Measurements from ENCODE around the gene EFNA4.

The EFNA4 gene

GRCh38 chr1:155050560-155051341 is 12.8 kb upstream of the EFNA4 start, which contains the start of gene ADAM15 (continued):
- no peak for TF ChIP-seq ZNF792 (tag by site-specific recombination; IDR thresholded peaks at IDR 0.05)
- no peak for TF ChIP-seq ZNF548 (tag by site-specific recombination; IDR thresholded peaks at IDR 0.05)
- TF ChIP-seq, protein P1, sequence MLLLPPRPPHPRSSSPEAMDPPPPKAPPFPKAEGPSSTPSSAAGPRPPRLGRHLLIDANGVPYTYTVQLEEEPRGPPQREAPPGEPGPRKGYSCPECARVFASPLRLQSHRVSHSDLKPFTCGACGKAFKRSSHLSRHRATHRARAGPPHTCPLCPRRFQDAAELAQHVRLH (tag by site-specific recombination; IDR thresholded peaks at IDR 0.05) = peak; percentile 99
- peak; percentile 72 for TF ChIP-seq PATZ1 (tag by site-specific recombination; IDR thresholded peaks at IDR 0.05)
- no peak for TF ChIP-seq ZNF138 (tag by site-specific recombination; IDR thresholded peaks at IDR 0.05; ENCODE audit: borderline replicate concordance)
- TF ChIP-seq ZNF433 (tag by site-specific recombination; IDR thresholded peaks at IDR 0.05; ENCODE audit: low read depth) = no peak
- TF ChIP-seq ZBTB7A (tag by site-specific recombination; IDR thresholded peaks at IDR 0.05; ENCODE audit: low read depth) = peak; percentile 75
- TF ChIP-seq ZNF157 (tag by site-specific recombination; IDR thresholded peaks at IDR 0.05) = no peak
- peak; percentile 87 for TF ChIP-seq SP2 (tag by site-specific recombination; IDR thresholded peaks at IDR 0.05)
- no peak for TF ChIP-seq GFI1B (tag by site-specific recombination; IDR thresholded peaks at IDR 0.05)
- peak; percentile 88; the same call in 1 of the 2 replicates for TF ChIP-seq ZSCAN23 (tag by site-specific recombination; IDR thresholded peaks at IDR 0.05)
- peak; percentile 100 for TF ChIP-seq ZNF600 (tag by site-specific recombination; IDR thresholded peaks at IDR 0.05)
- TF ChIP-seq PRDM1 (tag by site-specific recombination; IDR thresholded peaks at IDR 0.05) = no peak
- 0 out of 2 replicates have a peak, but pooled peaks have one; percentile 5 for TF ChIP-seq ZBTB1 (tag by site-specific recombination; IDR thresholded peaks at IDR 0.05)
- TF ChIP-seq ZNF202 (tag by site-specific recombination; IDR thresholded peaks at IDR 0.05; ENCODE audit: borderline replicate concordance) = no peak
- TF ChIP-seq OSR2 (tag by site-specific recombination; IDR thresholded peaks at IDR 0.05) = peak; percentile 92
- no peak for TF ChIP-seq ZNF48 (tag by site-specific recombination; IDR thresholded peaks at IDR 0.05)
- TF ChIP-seq ZNF211 (tag by site-specific recombination; IDR thresholded peaks at IDR 0.05; ENCODE audit: low read depth) = no peak
- TF ChIP-seq ZNF654 (tag by site-specific recombination; IDR thresholded peaks at IDR 0.05; ENCODE audit: low read depth) = peak; percentile 44
- peak; percentile 86 for TF ChIP-seq SP3 (tag by site-specific recombination; IDR thresholded peaks at IDR 0.05)
- TF ChIP-seq ZNF391 (tag by site-specific recombination; IDR thresholded peaks at IDR 0.05; ENCODE audit: borderline replicate concordance, low read depth) = peak; percentile 90; the same call in 1 of the 2 replicates
- TF ChIP-seq ZNF19 (tag by site-specific recombination; IDR thresholded peaks at IDR 0.05; ENCODE audit: low read depth) = no peak
- TF ChIP-seq TCF7L2 (IDR thresholded peaks at IDR 0.05; ENCODE audit: borderline replicate concordance, low read depth, low read length) = no peak
- no peak for TF ChIP-seq ZNF274 (IDR thresholded peaks at IDR 0.05; ENCODE audit: low read length)
- TF ChIP-seq ZNF274 (tag by site-specific recombination; IDR thresholded peaks at IDR 0.05; ENCODE audit: borderline replicate concordance) = no peak
- no peak for TF ChIP-seq ZNF10 (tag by site-specific recombination; IDR thresholded peaks at IDR 0.05)
- no peak for TF ChIP-seq MEIS1 (CRISPR knock-in tag; IDR thresholded peaks at IDR 0.05; ENCODE audit: borderline replicate concordance)
- peak; percentile 94 for TF ChIP-seq KLF9 (tag by site-specific recombination; IDR thresholded peaks at IDR 0.05; ENCODE audit: low read depth)
- TF ChIP-seq GLIS1 (tag by site-specific recombination; IDR thresholded peaks at IDR 0.05) = peak; percentile 29; the same call in 1 of the 2 replicates
- TF ChIP-seq ZNF341 (tag by site-specific recombination; IDR thresholded peaks at IDR 0.05; ENCODE audit: low read depth) = peak; percentile 96
- peak; percentile 88 for TF ChIP-seq BCL11A (tag by site-specific recombination; IDR thresholded peaks at IDR 0.05; ENCODE audit: low read depth)
- no peak; the same call in 1 of the 2 replicates for TF ChIP-seq ZSCAN18 (tag by site-specific recombination; IDR thresholded peaks at IDR 0.05)
- peak; percentile 100 for TF ChIP-seq ZNF2 (tag by site-specific recombination; IDR thresholded peaks at IDR 0.05)
- no peak for TF ChIP-seq ZFP3 (tag by site-specific recombination; IDR thresholded peaks at IDR 0.05; ENCODE audit: low read depth)
- no peak for TF ChIP-seq ZNF658 (tag by site-specific recombination; IDR thresholded peaks at IDR 0.05)
- TF ChIP-seq ZNF184 (tag by site-specific recombination; IDR thresholded peaks at IDR 0.05) = no peak
- TF ChIP-seq, protein P2, sequence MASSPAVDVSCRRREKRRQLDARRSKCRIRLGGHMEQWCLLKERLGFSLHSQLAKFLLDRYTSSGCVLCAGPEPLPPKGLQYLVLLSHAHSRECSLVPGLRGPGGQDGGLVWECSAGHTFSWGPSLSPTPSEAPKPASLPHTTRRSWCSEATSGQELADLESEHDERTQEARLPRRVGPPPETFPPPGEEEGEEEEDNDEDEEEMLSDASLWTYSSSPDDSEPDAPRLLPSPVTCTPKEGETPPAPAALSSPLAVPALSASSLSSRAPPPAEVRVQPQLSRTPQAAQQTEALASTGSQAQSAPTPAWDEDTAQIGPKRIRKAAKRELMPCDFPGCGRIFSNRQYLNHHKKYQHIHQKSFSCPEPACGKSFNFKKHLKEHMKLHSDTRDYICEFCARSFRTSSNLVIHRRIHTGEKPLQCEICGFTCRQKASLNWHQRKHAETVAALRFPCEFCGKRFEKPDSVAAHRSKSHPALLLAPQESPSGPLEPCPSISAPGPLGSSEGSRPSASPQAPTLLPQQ (tag by site-specific recombination; IDR thresholded peaks at IDR 0.05) = peak; percentile 77; the same call in 1 of the 2 replicates
- peak; percentile 98 for TF ChIP-seq KLF16 (tag by site-specific recombination; IDR thresholded peaks at IDR 0.05)
